T-helper 22 cell (primary cell): Measurements from ENCODE around the gene RMND5B.
"Not testable (repeated sequence)": the region's sequence is repeated elsewhere in the genome, so short reads cannot be mapped to it uniquely, and the experiment has no call there.

Experiments used
- DNase-seq: peaks from one replicate; pipeline ENCODE4 v3.0.0-alpha.2; 2020; ENCODE audit warnings: low read depth

RMND5B gene

GRCh38 chr5:178174456-178174855, 43.6 kb downstream of the RMND5B start:
- DNase-seq: no peak

GRCh38 chr5:178176791-178177190, 46.0 kb downstream of the RMND5B start:
- no peak for DNase-seq

- no peak for DNase-seq
These were observed 46.8 kb downstream of the RMND5B start for GRCh38 chr5:178177569-178177968.

GRCh38 chr5:178180141-178180863, 49.5 kb downstream of the RMND5B start:
- no peak for DNase-seq

GRCh38 chr5:178182158-178182876, 51.5 kb downstream of the RMND5B start:
- no peak for DNase-seq

GRCh38 chr5:178186427-178186826, 55.6 kb downstream of the RMND5B start:
- DNase-seq: no peak

- DNase-seq: no peak
These were observed 56.2 kb downstream of the RMND5B start, which contains the start of gene GMCL2 for GRCh38 chr5:178187014-178187413. Gene GMCL2, minus strand, starts transcription at chr5:178187371. Its CDS starts 72 bp downstream, at chr5:178187299.

GRCh38 chr5:178189433-178189832, 58.6 kb downstream of the RMND5B start:
- DNase-seq: no peak

GRCh38 chr5:178191661-178192060, 60.8 kb downstream of the RMND5B start:
- no peak for DNase-seq

- DNase-seq: no peak
These were observed 61.4 kb downstream of the RMND5B start for GRCh38 chr5:178192244-178192643.

GRCh38 chr5:178192787-178193186, 62.0 kb downstream of the RMND5B start:
- DNase-seq: no peak

- no peak for DNase-seq
These were observed 62.5 kb downstream of the RMND5B start for GRCh38 chr5:178193251-178193809.

GRCh38 chr5:178194026-178194425, 63.2 kb downstream of the RMND5B start:
- DNase-seq: no peak

GRCh38 chr5:178196281-178196812, 65.5 kb downstream of the RMND5B start:
- no peak for DNase-seq

- no peak for DNase-seq
These were observed 66.2 kb downstream of the RMND5B start for GRCh38 chr5:178196986-178197385.

- DNase-seq: not testable (repeated sequence)
These were observed 67.3 kb downstream of the RMND5B start for GRCh38 chr5:178198151-178198550.

- no peak for DNase-seq
These were observed 67.9 kb downstream of the RMND5B start for GRCh38 chr5:178198706-178199105.

GRCh38 chr5:178199581-178200434, 69.0 kb downstream of the RMND5B start:
- DNase-seq: no peak
